Epithelial cell of proximal tubule (primary cell): ENCODE data around the gene PDZD2. TPM values are rescaled to one million over a fixed set of nuclear protein-coding genes. Genes with fewer than 3 reads are reported as not detected.
A peak's percentile ranks its signal among the peaks of the same experiment; 100 is the strongest.

Experiments
- DNase-seq: peaks from one replicate; pipeline ENCODE4 v3.0.0-alpha.2; 2011; ENCODE audit warnings: low read depth
- H3K4me3 ChIP-seq: 2 replicates; pipeline ENCODE4 v1.5.1; 2011; ENCODE audit warnings: low read depth, mild to moderate bottlenecking, low read length
- CTCF ChIP-seq: conservative IDR thresholded peaks from 2 replicates; pipeline ENCODE4 v1.5.1; 2012; ENCODE audit warnings: low read depth, mild to moderate bottlenecking, low read length
- total RNA-seq: library from RNA; depleted of rRNA; stranded (reverse); fragments of >200 nt; gene quantifications from 2 replicates; pipeline ENCODE4 v1.2.3, GENCODE V29; 2015

Gene PDZD2
- total RNA-seq, 1 donor from 2014 or later: 8.4 TPM

DNA sequence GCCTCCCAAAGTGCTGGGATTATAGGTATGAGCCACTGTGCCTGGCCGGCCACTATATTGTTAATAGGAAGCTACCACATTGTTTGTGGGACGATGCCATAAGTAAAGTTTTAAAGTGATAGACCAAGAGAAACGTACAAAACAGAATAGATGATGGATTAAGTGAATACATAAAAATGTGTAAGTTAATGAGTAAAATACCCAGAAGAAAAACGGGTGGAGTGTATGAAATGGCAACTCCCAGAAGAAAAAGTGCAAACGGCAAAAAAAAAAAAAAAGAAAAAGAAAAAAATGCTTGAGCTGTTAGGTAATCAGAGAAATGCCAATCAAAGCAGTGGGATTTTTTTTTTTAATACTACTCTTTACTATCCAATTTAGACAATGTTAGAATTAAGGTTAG lies 246.0 kb downstream of the PDZD2 start:
- no peak overlapping the region for H3K4me3 ChIP-seq
- no peak for TF ChIP-seq CTCF
- DNase-seq: no peak

DNA sequence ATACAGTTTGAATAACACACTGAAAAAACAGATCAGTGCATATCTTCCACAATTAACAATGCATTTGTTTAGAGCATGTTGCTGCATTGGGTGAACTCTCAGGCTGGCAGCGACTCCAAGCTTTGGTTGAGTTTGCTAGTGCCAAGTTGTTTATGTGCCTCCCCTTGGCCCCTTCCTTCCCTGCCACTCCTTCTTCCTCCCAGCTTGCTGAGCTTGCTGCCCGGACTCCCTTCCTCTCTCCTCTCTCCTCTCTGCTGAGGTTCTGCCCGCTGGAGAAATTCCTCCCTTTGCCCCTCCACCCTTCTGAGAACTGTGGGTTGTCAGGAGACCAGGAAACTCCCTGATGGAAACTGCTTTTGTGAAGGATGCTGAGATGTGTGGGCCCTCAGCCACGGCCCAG lies 247.3 kb downstream of the PDZD2 start:
- no peak for TF ChIP-seq CTCF
- DNase-seq: no peak
- no peak overlapping the region for H3K4me3 ChIP-seq

DNA sequence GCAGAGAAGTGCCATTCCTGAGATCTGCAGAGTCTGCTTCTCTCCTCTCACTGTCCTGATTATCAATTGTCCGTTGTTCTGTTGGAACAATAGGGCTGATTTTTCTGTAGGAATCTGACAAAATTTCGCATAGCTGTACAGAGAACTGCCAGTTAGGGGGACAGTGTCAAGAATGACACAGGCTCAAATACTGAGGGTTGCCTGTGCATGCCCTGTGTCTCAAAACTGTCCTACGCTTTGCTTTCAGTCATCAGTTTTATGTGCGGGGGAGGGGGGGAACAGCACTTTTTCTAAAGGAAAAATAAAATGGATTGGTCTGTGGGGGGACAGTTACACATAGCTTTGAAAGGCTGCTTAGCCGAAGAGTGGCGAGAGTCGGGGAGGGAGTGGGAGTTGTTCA lies 248.6 kb downstream of the PDZD2 start:
- TF ChIP-seq CTCF: no peak
- no peak overlapping the region for H3K4me3 ChIP-seq

GRCh38 chr5:31888564-31888963 lies 249.6 kb downstream of the PDZD2 start:
- TF ChIP-seq CTCF: no peak
- H3K4me3 ChIP-seq: no peak overlapping the region
- peak; percentile 48 for DNase-seq

More for the DNA sequence above, 248.6 kb downstream of the PDZD2 start:
- DNase-seq: no peak

DNA sequence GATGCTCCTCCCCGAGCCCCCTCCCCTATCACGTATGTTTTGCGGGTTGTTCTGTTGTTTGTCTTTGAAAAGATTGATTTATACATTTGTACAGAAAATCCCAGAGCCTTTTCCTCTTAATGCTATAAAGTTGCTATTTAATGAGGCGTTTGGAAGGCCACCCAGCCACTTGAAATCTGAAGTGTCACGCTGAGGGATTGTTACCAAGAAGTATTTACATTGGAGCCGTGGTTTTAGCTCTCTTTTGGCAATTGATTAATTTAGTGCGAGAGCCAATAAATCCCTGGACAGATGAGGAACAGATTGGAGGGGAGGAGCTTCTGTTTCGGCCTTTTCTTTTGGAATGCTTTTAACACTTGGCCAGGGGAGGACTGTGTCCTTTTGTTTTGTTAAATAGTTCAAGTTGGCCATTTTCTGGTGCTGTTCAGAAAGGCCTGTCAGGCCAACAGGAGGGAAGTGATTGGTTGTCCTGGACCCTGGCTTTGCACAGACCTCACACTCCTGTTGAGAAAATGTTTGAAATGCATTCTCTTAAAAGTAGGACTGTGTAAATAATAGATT lies 250.2 kb downstream of the PDZD2 start:
- no peak for DNase-seq
- no peak for TF ChIP-seq CTCF
- H3K4me3 ChIP-seq: no peak overlapping the region

DNA sequence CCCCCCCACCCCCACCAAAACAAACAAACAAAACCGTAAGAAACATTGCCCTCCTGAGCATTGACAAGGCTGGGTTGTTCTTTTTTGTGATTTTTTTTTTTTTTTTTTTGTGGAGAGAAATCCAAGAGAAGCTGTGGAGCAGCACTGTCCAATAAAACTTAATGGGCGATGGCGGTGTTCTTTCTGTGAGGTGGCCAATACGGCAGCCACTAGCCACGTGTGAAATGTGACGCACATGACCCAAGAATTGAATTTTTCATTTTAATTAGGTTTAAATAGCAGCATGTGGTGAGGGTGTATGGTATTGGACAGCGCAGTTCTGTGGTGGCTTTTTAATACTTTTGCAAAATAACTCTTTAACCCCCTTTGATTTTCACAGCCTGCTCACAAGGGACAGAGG lies 251.1 kb downstream of the PDZD2 start:
- no peak for TF ChIP-seq CTCF
- H3K4me3 ChIP-seq: no peak overlapping the region
- no peak for DNase-seq

- no peak for TF ChIP-seq CTCF
- no peak overlapping the region for H3K4me3 ChIP-seq
These were observed 255.2 kb downstream of the PDZD2 start for GRCh38 chr5:31894141-31894540.

More at GRCh38 chr5:31894141-31894540, 255.2 kb downstream of the PDZD2 start:
- DNase-seq: no peak
